T1000 (cell line): Measurements from ENCODE around the gene EEA1.
"Not testable (repeated sequence)": the region's sequence is repeated elsewhere in the genome, so short reads cannot be mapped to it uniquely, and the experiment has no call there.

Source experiments
- DNase-seq: peaks from one replicate; lab custom pipeline; 2025; ENCODE audit warnings: mixed read lengths; lab: John Stamatoyannopoulos, UW

EEA1 gene

GRCh38 chr12:92796650-92797049, 132.4 kb downstream of the EEA1 start:
- DNase-seq = no peak

- DNase-seq = no peak
These were observed 134.3 kb downstream of the EEA1 start for GRCh38 chr12:92794814-92795213.

- not testable (repeated sequence) for DNase-seq
These were observed 134.7 kb downstream of the EEA1 start for GRCh38 chr12:92794356-92794755.

- no peak for DNase-seq
These were observed 143.1 kb downstream of the EEA1 start for GRCh38 chr12:92786045-92786444.

GRCh38 chr12:92785563-92785950, 143.5 kb downstream of the EEA1 start:
- DNase-seq = no peak

GRCh38 chr12:92784797-92785562, 144.1 kb downstream of the EEA1 start:
- DNase-seq = peak; percentile 87

- DNase-seq = no peak
These were observed 144.7 kb downstream of the EEA1 start for GRCh38 chr12:92784356-92784755.

GRCh38 chr12:92779902-92780301, 149.2 kb downstream of the EEA1 start:
- no peak for DNase-seq

- no peak for DNase-seq
These were observed 150.6 kb downstream of the EEA1 start for GRCh38 chr12:92778525-92778924.

GRCh38 chr12:92775416-92775815, 153.7 kb downstream of the EEA1 start:
- DNase-seq = no peak

GRCh38 chr12:92771001-92771400, 158.1 kb downstream of the EEA1 start:
- no peak for DNase-seq

GRCh38 chr12:92769124-92769901, 159.8 kb downstream of the EEA1 start:
- no peak for DNase-seq

- DNase-seq = no peak
These were observed 163.2 kb downstream of the EEA1 start for GRCh38 chr12:92765871-92766270.

GRCh38 chr12:92764831-92765230, 164.3 kb downstream of the EEA1 start:
- no peak for DNase-seq

- DNase-seq = no peak
These were observed 166.3 kb downstream of the EEA1 start for GRCh38 chr12:92762773-92763172.

GRCh38 chr12:92759634-92760268, 169.3 kb downstream of the EEA1 start:
- DNase-seq = peak; percentile 90

GRCh38 chr12:92757597-92758121, 171.4 kb downstream of the EEA1 start:
- DNase-seq = no peak

GRCh38 chr12:92756898-92757596, 172.0 kb downstream of the EEA1 start:
- DNase-seq = no peak

- no peak for DNase-seq
These were observed 174.9 kb downstream of the EEA1 start for GRCh38 chr12:92753976-92754885.

- not testable (repeated sequence) for DNase-seq
These were observed 179.4 kb downstream of the EEA1 start for GRCh38 chr12:92749691-92750090.

GRCh38 chr12:92747151-92747550, 181.9 kb downstream of the EEA1 start:
- no peak for DNase-seq
